Measurements from ENCODE around the gene BCORL1. TPM values are rescaled to one million over a fixed set of nuclear protein-coding genes. Genes with fewer than 3 reads are reported as not detected.

The BCORL1 gene
- total RNA-seq, 1 experiment from 2014 or later: 32.2 TPM

DNA sequence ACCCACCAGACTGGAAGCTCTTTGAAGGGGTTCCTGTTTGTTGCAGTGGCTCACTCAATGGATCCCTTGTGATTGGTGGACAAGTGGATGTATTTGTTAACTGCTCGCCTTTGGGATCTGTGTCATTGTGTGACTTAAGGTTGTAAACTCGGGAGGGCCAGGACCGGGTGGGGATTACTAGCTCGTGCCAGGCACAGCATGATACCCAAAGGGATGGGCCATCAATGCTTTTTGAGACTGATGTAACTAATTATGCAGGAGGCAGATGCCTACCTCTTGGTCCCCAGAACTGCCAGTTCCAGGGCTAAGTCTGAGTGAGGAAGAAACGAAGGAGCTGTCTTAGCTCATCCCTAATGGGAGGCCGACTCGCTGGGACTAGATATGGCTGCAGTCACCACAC, 48.7 kb upstream of the BCORL1 start:
- BruUV-seq (replicated peaks): no TSS peak
- POLR2A ChIA-PET (ENCODE audit: unreplicated experiment): interaction anchor here (0.6 kb wide), 1 partner anchor 53 kb away, joined by 6 read pairs; no protein-coding TSS in a partner anchor
- Histone ChIP-seq H3K9me3 (ENCODE audit: insufficient read depth, low read depth) (no peaks in the 10 kb centered on the region), H3K27me3 (ENCODE audit: insufficient read depth, low read depth) (peaks cover 29% of the 10 kb centered on the region), H3K4me2 (no peak overlapping the region), H3K79me2 (ENCODE audit: low read depth) (no peaks in the 10 kb centered on the region), H3K4me3 (no peak overlapping the region), H3F3A (ENCODE audit: insufficient read depth, low read depth) (peaks cover 26% of the 10 kb centered on the region), H3K36me3 (ENCODE audit: low read depth) (no peaks in the 10 kb centered on the region), H4K20me1 (ENCODE audit: insufficient read depth) (no peaks in the 10 kb centered on the region), H3K4me1 (replicated peaks; ENCODE audit: insufficient read depth) (no peaks in the 10 kb centered on the region), H3K9me2 (ENCODE audit: insufficient read depth) (no peaks in the 10 kb centered on the region), H3K27ac (no peak overlapping the region), H2AFZ (no peak overlapping the region)
- TF ChIP-seq EZH2 (IDR thresholded peaks at IDR 0.05; ENCODE audit: low read depth): no peak
- TF ChIP-seq, protein P1, sequence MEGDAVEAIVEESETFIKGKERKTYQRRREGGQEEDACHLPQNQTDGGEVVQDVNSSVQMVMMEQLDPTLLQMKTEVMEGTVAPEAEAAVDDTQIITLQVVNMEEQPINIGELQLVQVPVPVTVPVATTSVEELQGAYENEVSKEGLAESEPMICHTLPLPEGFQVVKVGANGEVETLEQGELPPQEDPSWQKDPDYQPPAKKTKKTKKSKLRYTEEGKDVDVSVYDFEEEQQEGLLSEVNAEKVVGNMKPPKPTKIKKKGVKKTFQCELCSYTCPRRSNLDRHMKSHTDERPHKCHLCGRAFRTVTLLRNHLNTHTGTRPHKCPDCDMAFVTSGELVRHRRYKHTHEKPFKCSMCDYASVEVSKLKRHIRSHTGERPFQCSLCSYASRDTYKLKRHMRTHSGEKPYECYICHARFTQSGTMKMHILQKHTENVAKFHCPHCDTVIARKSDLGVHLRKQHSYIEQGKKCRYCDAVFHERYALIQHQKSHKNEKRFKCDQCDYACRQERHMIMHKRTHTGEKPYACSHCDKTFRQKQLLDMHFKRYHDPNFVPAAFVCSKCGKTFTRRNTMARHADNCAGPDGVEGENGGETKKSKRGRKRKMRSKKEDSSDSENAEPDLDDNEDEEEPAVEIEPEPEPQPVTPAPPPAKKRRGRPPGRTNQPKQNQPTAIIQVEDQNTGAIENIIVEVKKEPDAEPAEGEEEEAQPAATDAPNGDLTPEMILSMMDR (conservative IDR thresholded peaks at IDR 0.05): no peak
- DNase-seq: no peak
- intact Hi-C loops (cut with micrococcal nuclease; ENCODE audit: unreplicated experiment): loop anchor here (1.0 kb wide), 1 partner anchor 49 kb away; the partner anchor contains the start of gene BCORL1
- CTCF ChIA-PET: interaction anchor here (0.7 kb wide), 1 partner anchor 89 kb away, joined by 9 read pairs; no protein-coding TSS in a partner anchor

DNA sequence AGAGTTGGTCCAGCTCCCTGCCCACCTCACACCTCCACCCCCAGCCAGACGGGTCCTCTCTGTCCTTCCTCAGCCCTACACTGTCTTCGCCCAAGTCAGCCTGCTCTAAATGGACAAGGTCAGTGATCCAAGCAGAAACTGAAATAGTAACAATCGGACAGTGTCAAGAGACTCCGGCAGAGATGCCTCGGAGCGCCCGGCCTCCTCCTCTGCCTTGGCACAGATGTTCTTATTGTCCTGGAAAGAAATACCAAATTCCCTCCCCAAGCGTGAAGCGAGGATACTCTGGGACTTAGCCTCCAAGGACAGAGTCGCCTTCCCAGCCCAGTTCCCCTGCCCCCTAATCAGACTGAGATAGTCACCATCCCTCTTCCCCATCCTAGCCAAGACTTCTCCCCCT, 48.0 kb upstream of the BCORL1 start:
- Histone ChIP-seq H2AFZ (no peak overlapping the region), H3K36me3 (ENCODE audit: low read depth) (no peaks in the 10 kb centered on the region), H3K27me3 (ENCODE audit: insufficient read depth, low read depth) (peaks cover 37% of the 10 kb centered on the region), H3K9me2 (ENCODE audit: insufficient read depth) (no peaks in the 10 kb centered on the region), H3K9me3 (ENCODE audit: insufficient read depth, low read depth) (no peaks in the 10 kb centered on the region), H3K27ac (no peak overlapping the region), H3K4me1 (replicated peaks; ENCODE audit: insufficient read depth) (no peaks in the 10 kb centered on the region), H3F3A (ENCODE audit: insufficient read depth, low read depth) (peaks cover 19% of the 10 kb centered on the region), H4K20me1 (ENCODE audit: insufficient read depth) (no peaks in the 10 kb centered on the region), H3K79me2 (ENCODE audit: low read depth) (no peaks in the 10 kb centered on the region), H3K4me3 (no peak overlapping the region), H3K4me2 (no peak overlapping the region)
- no TSS peak for BruUV-seq (replicated peaks)
- TF ChIP-seq, protein P1 (conservative IDR thresholded peaks at IDR 0.05): no peak
- TF ChIP-seq EZH2 (IDR thresholded peaks at IDR 0.05; ENCODE audit: low read depth): no peak
- DNase-seq: no peak
- intact Hi-C loops (cut with micrococcal nuclease; ENCODE audit: unreplicated experiment): no loop called here
- ChIA-PET CTCF (no interaction called here), POLR2A (ENCODE audit: unreplicated experiment) (interaction anchor here (0.6 kb wide), 1 partner anchor 52 kb away, joined by 6 read pairs; no protein-coding TSS in a partner anchor)

DNA sequence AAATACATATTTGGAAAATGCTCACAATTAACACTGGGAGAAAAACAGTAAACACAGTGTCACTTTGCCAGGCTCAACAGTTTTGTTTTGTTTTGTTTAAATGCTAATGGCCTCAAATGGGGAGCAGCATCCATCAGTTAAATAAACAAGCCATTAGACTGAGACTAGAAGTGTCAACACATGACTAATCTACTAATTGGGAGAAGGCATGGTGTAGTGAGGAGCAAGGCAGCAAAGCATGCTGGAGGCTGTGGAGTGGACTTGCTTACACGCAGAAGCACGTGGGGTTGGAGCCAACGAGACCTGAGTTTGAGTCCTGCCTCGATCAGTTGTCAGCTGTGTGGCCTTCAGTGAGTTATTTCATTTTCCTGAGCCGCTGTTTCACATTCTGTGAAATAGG, 47.5 kb upstream of the BCORL1 start:
- POLR2A ChIA-PET (ENCODE audit: unreplicated experiment): no interaction called here
- CTCF ChIA-PET: no interaction called here
- Histone ChIP-seq H3K9me3 (ENCODE audit: insufficient read depth, low read depth) (no peaks in the 10 kb centered on the region), H4K20me1 (ENCODE audit: insufficient read depth) (no peaks in the 10 kb centered on the region), H2AFZ (no peak overlapping the region), H3K9me2 (ENCODE audit: insufficient read depth) (no peaks in the 10 kb centered on the region), H3K36me3 (ENCODE audit: low read depth) (no peaks in the 10 kb centered on the region), H3K79me2 (ENCODE audit: low read depth) (no peaks in the 10 kb centered on the region), H3K4me3 (no peak overlapping the region), H3K4me1 (replicated peaks; ENCODE audit: insufficient read depth) (no peaks in the 10 kb centered on the region), H3F3A (ENCODE audit: insufficient read depth, low read depth) (peaks cover 14% of the 10 kb centered on the region), H3K4me2 (no peak overlapping the region), H3K27ac (no peak overlapping the region), H3K27me3 (ENCODE audit: insufficient read depth, low read depth) (peaks cover 42% of the 10 kb centered on the region)
- intact Hi-C loops (cut with micrococcal nuclease; ENCODE audit: unreplicated experiment): no loop called here
- no TSS peak for BruUV-seq (replicated peaks)
- DNase-seq: no peak
- TF ChIP-seq EZH2 (IDR thresholded peaks at IDR 0.05; ENCODE audit: low read depth): no peak
- TF ChIP-seq, protein P1 (conservative IDR thresholded peaks at IDR 0.05): no peak
